Activated CD4-positive, alpha-beta T cell treated with anti-CD3 and anti-CD28 coated beads for 48 hours (primary cell): ENCODE measurements around the gene SPATA24.
"Not testable (repeated sequence)": the region's sequence is repeated elsewhere in the genome, so short reads cannot be mapped to it uniquely, and the experiment has no call there.

Experiments used
- DNase-seq: peaks from one replicate; pipeline ENCODE4 v3.0.0-alpha.2; 2020

The SPATA24 gene

GRCh38 chr5:139416651-139417050 is 12.8 kb upstream of the SPATA24 start:
- no peak for DNase-seq

GRCh38 chr5:139415869-139416268 is 12.0 kb upstream of the SPATA24 start:
- no peak for DNase-seq

- DNase-seq = peak; percentile 66
Observed at GRCh38 chr5:139415221-139415861, 11.5 kb upstream of the SPATA24 start.

GRCh38 chr5:139414581-139415130 is 10.8 kb upstream of the SPATA24 start:
- no peak for DNase-seq

GRCh38 chr5:139413963-139414362 is 10.1 kb upstream of the SPATA24 start:
- peak; percentile 52 for DNase-seq

GRCh38 chr5:139413153-139413552 is 9.3 kb upstream of the SPATA24 start:
- DNase-seq = no peak

- no peak for DNase-seq
Observed at GRCh38 chr5:139410993-139411828, 7.3 kb upstream of the SPATA24 start.

GRCh38 chr5:139410121-139410992 is 6.5 kb upstream of the SPATA24 start:
- DNase-seq = no peak

- not testable (repeated sequence) for DNase-seq
Observed at GRCh38 chr5:139409116-139409515, 5.2 kb upstream of the SPATA24 start.

GRCh38 chr5:139408191-139408590 is 4.3 kb upstream of the SPATA24 start:
- DNase-seq = no peak

GRCh38 chr5:139407517-139407916 is 3.6 kb upstream of the SPATA24 start:
- DNase-seq = no peak

GRCh38 chr5:139406963-139407362 is 3.1 kb upstream of the SPATA24 start:
- DNase-seq = no peak

GRCh38 chr5:139404484-139404840 is 573 bp upstream of the SPATA24 start:
- DNase-seq = no peak

- no peak for DNase-seq
Observed at GRCh38 chr5:139403418-139403786, 487 bp downstream of the SPATA24 start.

- DNase-seq = no peak
Observed at GRCh38 chr5:139402561-139403158, 1.2 kb downstream of the SPATA24 start.

GRCh38 chr5:139401546-139401945 is 2.3 kb downstream of the SPATA24 start:
- no peak for DNase-seq

GRCh38 chr5:139399501-139400121 is 4.3 kb downstream of the SPATA24 start:
- no peak for DNase-seq

- DNase-seq = no peak
Observed at GRCh38 chr5:139397921-139398320, 6.0 kb downstream of the SPATA24 start.

GRCh38 chr5:139396691-139397090 is 7.2 kb downstream of the SPATA24 start:
- no peak for DNase-seq

GRCh38 chr5:139395844-139396640 is 7.8 kb downstream of the SPATA24 start:
- DNase-seq = no peak
